Right lobe of liver (tissue), 4 donors: Measurements from ENCODE around the gene FYN.

ENCODE experiments used
- CTCF ChIP-seq, 4 donors: fragments of 200-600 bp in 3 of 4; fragments of 450-650 bp in 1 of 4; IDR thresholded peaks; one replicate each; pipeline versions ENCODE4 v1.5.1 to v1.8.0; 2016 to 2022; ENCODE audit warnings: antibody characterized with exemption in 4 of 4, mild to moderate bottlenecking in 2 of 4
- POLR2A ChIP-seq: fragments of 450-650 bp; IDR thresholded peaks from one replicate; pipeline ENCODE4 v1.6.1; 2017; ENCODE audit warnings: antibody characterized with exemption, mild to moderate bottlenecking
- donor health status: DM: no; HTN: no; CAD: no.
- donor health status: DM: no; HTN: no; CAD: no.
- donor health status: DM: no; HTN: yes; CAD: no.

- TF ChIP-seq CTCF (IDR thresholded peaks at IDR 0.05), result no peak
- no peak for TF ChIP-seq POLR2A
Measured at GRCh38 chr6:111812060-111813038, 60.9 kb downstream of the FYN start.
